H1 (cell line): ENCODE results near the gene OR10AD1. TPM values are rescaled to one million over a fixed set of nuclear protein-coding genes. Genes with fewer than 3 reads are reported as not detected.

Experiments
- CTCF ChIA-PET: fragments of 300-600 bp; sonication (Branson Sonifier 250); formaldehyde crosslinking; loops from one replicate; lab custom pipeline; 2021; ENCODE audit not compliant: partially characterized antibody; lab: Charles Lee
- POLR2A ChIA-PET: fragments of 300-600 bp; sonication (Branson Sonifier 250); formaldehyde crosslinking; loops from one replicate; lab custom pipeline; 2021; ENCODE audit warnings: inconsistent platforms; ENCODE audit not compliant: partially characterized antibody; lab: Charles Lee
- DNase-seq, 2 experiments: peaks; one replicate each; pipeline versions ENCODE4 v3.0.0 to v3.0.0-alpha.2; 2010 to 2022; ENCODE audit warnings: low spot score in 2 of 2, low read depth in 1 of 2, mixed read lengths in 1 of 2
- FAIRE-seq: peaks from 2 replicates; lab custom pipeline; 2011; peaks lifted over from hg19 to GRCh38; lab: Jason Lieb, UNC
- H2AFZ ChIP-seq: 2 replicates; pipeline ENCODE4 v1.8.1; 2012; ENCODE audit warnings: low read length, inconsistent platforms
- H2AK5ac ChIP-seq: 2 replicates; pipeline ENCODE4 v1.6.1; 2013; ENCODE audit warnings: low read depth, low read length
- H2BK120ac ChIP-seq: replicated peaks from 2 replicates; pipeline ENCODE3; 2013; ENCODE audit warnings: low read depth, low read length, inconsistent platforms
- H2BK12ac ChIP-seq: 2 replicates; pipeline ENCODE4 v1.6.1; 2013; ENCODE audit warnings: low read depth, low read length
- H2BK15ac ChIP-seq: 2 replicates; pipeline ENCODE4 v1.6.1; 2013; ENCODE audit warnings: low read length
- H2BK20ac ChIP-seq: 2 replicates; pipeline ENCODE4 v1.6.1; 2013; ENCODE audit warnings: low read length
- H2BK5ac ChIP-seq: 2 replicates; pipeline ENCODE4 v1.6.1; 2013; ENCODE audit warnings: low read depth, low read length
- H3K14ac ChIP-seq: 2 replicates; pipeline ENCODE4 v1.6.1; 2013; ENCODE audit warnings: inconsistent platforms; ENCODE audit not compliant: insufficient read length
- H3K18ac ChIP-seq: 2 replicates; pipeline ENCODE4 v1.6.1; 2013; ENCODE audit warnings: low read length; ENCODE audit errors: extremely low read depth
- H3K23ac ChIP-seq: 2 replicates; pipeline ENCODE4 v1.6.1; 2013; ENCODE audit warnings: inconsistent platforms; ENCODE audit not compliant: insufficient read length
- H3K23me2 ChIP-seq: 2 replicates; pipeline ENCODE4 v1.6.1; 2013; ENCODE audit warnings: low read depth, low read length
- H3K27ac ChIP-seq: 2 replicates; pipeline ENCODE4 v1.6.1; 2011; ENCODE audit warnings: low read depth, low read length, inconsistent platforms
- H3K27me3 ChIP-seq, 4 experiments: replicated peaks in 1 of 4; 1 replicate in 1 of 4; 2 replicates in 3 of 4; pipeline versions ENCODE4 v1.6.1 to v1.8.1; 2011 to 2013; ENCODE audit warnings: low read length in 3 of 4, mild to moderate bottlenecking in 3 of 4, inconsistent platforms in 2 of 4, mixed read lengths in 2 of 4, moderate library complexity in 1 of 4; ENCODE audit not compliant: control insufficient read depth in 3 of 4, insufficient read depth in 3 of 4; ENCODE audit errors: extremely low read depth in 1 of 4
- H3K36me3 ChIP-seq, 4 experiments: 2 replicates each; pipeline versions ENCODE4 v1.6.1 to v1.8.1; 2011 to 2013; ENCODE audit warnings: mild to moderate bottlenecking in 4 of 4, low read length in 3 of 4, moderate library complexity in 2 of 4, control low read depth in 1 of 4, inconsistent platforms in 1 of 4; ENCODE audit not compliant: insufficient read depth in 4 of 4, control insufficient read depth in 2 of 4
- H3K4ac ChIP-seq: replicated peaks from 2 replicates; pipeline ENCODE3; 2013; ENCODE audit warnings: low read length, low read depth, mixed read lengths, inconsistent platforms; ENCODE audit not compliant: insufficient read length
- H3K4me1 ChIP-seq, 4 experiments: replicated peaks in 1 of 4; 1 replicate in 1 of 4; 2 replicates in 3 of 4; pipeline versions ENCODE4 v1.6.1 to v1.8.1; 2011 to 2013; ENCODE audit warnings: low read length in 3 of 4, inconsistent platforms in 2 of 4, mixed read lengths in 1 of 4; ENCODE audit not compliant: insufficient read depth in 4 of 4, control insufficient read depth in 3 of 4
- H3K4me2 ChIP-seq, 2 experiments: 2 replicates each; pipeline versions ENCODE4 v1.6.1 to v1.8.1; 2011 to 2013; ENCODE audit warnings: low read depth in 2 of 2, low read length in 2 of 2, control low read depth in 1 of 2, inconsistent platforms in 1 of 2, mild to moderate bottlenecking in 1 of 2; ENCODE audit not compliant: insufficient read depth in 1 of 2
- H3K4me3 ChIP-seq, 4 experiments: fragments of 200-600, 300-600 bp in 1 of 4; sonication (generic), shearing (Covaris generic), sonication (Bioruptor Twin) in 1 of 4; 2 replicates each; pipeline versions ENCODE4 v1.5.1 to v1.8.1; 2011 to 2016; ENCODE audit warnings: low read length in 4 of 4, low read depth in 3 of 4, control low read depth in 2 of 4, inconsistent platforms in 2 of 4, mild to moderate bottlenecking in 2 of 4, mixed read lengths in 1 of 4, moderate library complexity in 1 of 4; ENCODE audit not compliant: insufficient read depth in 2 of 4; ENCODE audit errors: extremely low read depth in 1 of 4
- H3K56ac ChIP-seq: replicated peaks from 2 replicates; pipeline ENCODE3; 2013; ENCODE audit warnings: low read depth, mild to moderate bottlenecking, mixed read lengths, low read length, inconsistent platforms; ENCODE audit not compliant: insufficient read length
- H3K79me1 ChIP-seq: 2 replicates; pipeline ENCODE4 v1.6.1; 2013; ENCODE audit warnings: low read depth, low read length, control low read depth
- H3K79me2 ChIP-seq, 2 experiments: 2 replicates each; pipeline versions ENCODE4 v1.6.1 to v1.8.1; 2012 to 2013; ENCODE audit warnings: low read length in 2 of 2, mild to moderate bottlenecking in 2 of 2, inconsistent platforms in 1 of 2; ENCODE audit not compliant: insufficient read depth in 2 of 2, control insufficient read depth in 1 of 2
- H3K9ac ChIP-seq, 4 experiments: replicated peaks in 1 of 4; 1 replicate in 1 of 4; 2 replicates in 3 of 4; pipeline versions ENCODE4 v1.6.1 to v1.8.1; 2011 to 2013; ENCODE audit warnings: low read depth in 3 of 4, low read length in 3 of 4, control low read depth in 2 of 4, mild to moderate bottlenecking in 2 of 4, moderate library complexity in 2 of 4, inconsistent platforms in 1 of 4; ENCODE audit errors: extremely low read depth in 1 of 4
- H3K9me3 ChIP-seq, 2 experiments: 2 replicates each; pipeline versions ENCODE4 v1.6.1 to v1.8.1; 2012 to 2013; ENCODE audit warnings: mild to moderate bottlenecking in 2 of 2, moderate library complexity in 2 of 2, control low read depth in 1 of 2, inconsistent platforms in 1 of 2, low read depth in 1 of 2, low read length in 1 of 2, mixed read lengths in 1 of 2; ENCODE audit not compliant: insufficient read depth in 2 of 2
- H4K20me1 ChIP-seq, 2 experiments: replicated peaks in 1 of 2; 2 replicates each; pipeline versions ENCODE3 to v1.8.1; 2011 to 2013; ENCODE audit warnings: inconsistent platforms in 2 of 2, low read length in 2 of 2, mild to moderate bottlenecking in 1 of 2; ENCODE audit not compliant: insufficient read depth in 2 of 2, control insufficient read depth in 1 of 2
- H4K5ac ChIP-seq: 2 replicates; pipeline ENCODE4 v1.6.1; 2013; ENCODE audit warnings: low read length, low read depth, mixed read lengths, inconsistent platforms; ENCODE audit not compliant: insufficient read length
- H4K8ac ChIP-seq: 2 replicates; pipeline ENCODE4 v1.8.0; 2013; ENCODE audit warnings: mild to moderate bottlenecking, moderate library complexity, low read length, inconsistent platforms; ENCODE audit not compliant: insufficient read depth; ENCODE audit errors: extremely low read depth
- H4K91ac ChIP-seq: replicated peaks from 2 replicates; pipeline ENCODE3; 2013; ENCODE audit warnings: low read length, mixed read lengths, inconsistent platforms; ENCODE audit not compliant: insufficient read length
- ASH2L ChIP-seq: fragments of 200-600, 300-600 bp; sonication (generic); IDR thresholded peaks from one replicate; pipeline ENCODE4 v1.7.1; 2017; ENCODE audit warnings: low read length
- CBX8 ChIP-seq: fragments of 300-800, 300-1000 bp; sonication (generic); IDR thresholded peaks from 2 replicates; pipeline ENCODE4 v1.7.1; 2016; ENCODE audit warnings: low read depth, low read length, borderline replicate concordance
- E2F6 ChIP-seq: IDR thresholded peaks from 2 replicates; pipeline ENCODE4 v1.6.1; 2012; ENCODE audit warnings: inconsistent platforms
- GABPA ChIP-seq: IDR thresholded peaks from 2 replicates; pipeline ENCODE4 v1.6.1; 2011; ENCODE audit warnings: mild to moderate bottlenecking, low read length, moderate library complexity, borderline replicate concordance; ENCODE audit not compliant: insufficient read depth
- KDM5A ChIP-seq: fragments of 200-600 bp; IDR thresholded peaks from 2 replicates; pipeline ENCODE4 v1.7.1; 2012; ENCODE audit warnings: mild to moderate bottlenecking, low read length, inconsistent platforms, mixed read lengths
- MAX ChIP-seq: IDR thresholded peaks from 2 replicates; pipeline ENCODE4 v1.6.1; 2012; ENCODE audit warnings: inconsistent platforms
- RAD21 ChIP-seq, 2 experiments: IDR thresholded peaks in 1 of 2; conservative IDR thresholded peaks in 1 of 2; 2 replicates each; pipeline ENCODE4 v1.6.1; 2011; ENCODE audit warnings: low read depth in 2 of 2, low read length in 2 of 2, improper control_type of control experiment in 1 of 2, inconsistent platforms in 1 of 2, mild to moderate bottlenecking in 1 of 2, moderate library complexity in 1 of 2
- RBBP5 ChIP-seq: IDR thresholded peaks from 2 replicates; pipeline ENCODE4 v1.7.1; 2012; ENCODE audit warnings: low read depth, mild to moderate bottlenecking, inconsistent platforms, low read length, moderate library complexity, borderline replicate concordance
- SAP30 ChIP-seq: fragments of 300-600 bp; sonication (generic); IDR thresholded peaks from 2 replicates; pipeline ENCODE4 v1.7.1; 2012; ENCODE audit warnings: low read length, moderate library complexity, mild to moderate bottlenecking, inconsistent platforms; ENCODE audit not compliant: insufficient read depth, insufficient replicate concordance
- ZNF274 ChIP-seq: IDR thresholded peaks from 2 replicates; pipeline ENCODE4 v1.7.0; 2012; ENCODE audit warnings: low read length, borderline replicate concordance; ENCODE audit errors: extremely low read depth
- WGBS, 2 experiments: shearing (Covaris generic) in 1 of 2; methylation state at CpG; one replicate each; pipeline versions ENCODE4 v1.1.6 to v1.1.7; 2013 to 2015; ENCODE audit warnings: low lambda C conversion rate in 2 of 2, mixed read lengths in 2 of 2, inconsistent platforms in 1 of 2, low coverage in 1 of 2, missing lambda C conversion rate in 1 of 2; ENCODE audit not compliant: insufficient replicate concordance in 2 of 2, insufficient coverage in 1 of 2, insufficient read length in 1 of 2; ENCODE audit errors: extremely low coverage in 1 of 2, missing lambda C conversion rate in 1 of 2; 5-methylcytosine and 5-hydroxymethylcytosine counted together
- polyA plus RNA-seq, 7 experiments: library from polyadenylated mRNA; depleted of rRNA in 3 of 7; stranded (reverse) in 5 of 7; unstranded in 2 of 7; fragments of >200 nt in 5 of 7; fragments of 200-250 nt in 2 of 7; gene quantifications; 1 replicate in 5 of 7; 2 replicates in 1 of 7; 4 replicates in 1 of 7; pipeline versions ENCODE4 v1.2.1 to v1.2.3, GENCODE V29; 2011 to 2013; ENCODE audit warnings: missing spikeins in 2 of 7, mixed read lengths in 2 of 7
- total RNA-seq: library from RNA; stranded (reverse); fragmentation: NEBNext Ultra II Directional; extraction: Animal tissue kit (Norgen Biotek cat#: 25700); gene quantifications from 2 replicates; pipeline ENCODE4 v1.2.1, GENCODE V29; 2021
- TF ChIP-seq, protein P1 (sequence below): IDR thresholded peaks from 2 replicates; pipeline ENCODE4 v1.6.1; 2011; ENCODE audit warnings: low read length, improper control_type of control experiment

Gene OR10AD1
- total and polyA plus RNA-seq, 2 of the 8 experiments (the other 6 are each of a cell fraction or from before 2014, with no cell fraction given), result not detected

DNA sequence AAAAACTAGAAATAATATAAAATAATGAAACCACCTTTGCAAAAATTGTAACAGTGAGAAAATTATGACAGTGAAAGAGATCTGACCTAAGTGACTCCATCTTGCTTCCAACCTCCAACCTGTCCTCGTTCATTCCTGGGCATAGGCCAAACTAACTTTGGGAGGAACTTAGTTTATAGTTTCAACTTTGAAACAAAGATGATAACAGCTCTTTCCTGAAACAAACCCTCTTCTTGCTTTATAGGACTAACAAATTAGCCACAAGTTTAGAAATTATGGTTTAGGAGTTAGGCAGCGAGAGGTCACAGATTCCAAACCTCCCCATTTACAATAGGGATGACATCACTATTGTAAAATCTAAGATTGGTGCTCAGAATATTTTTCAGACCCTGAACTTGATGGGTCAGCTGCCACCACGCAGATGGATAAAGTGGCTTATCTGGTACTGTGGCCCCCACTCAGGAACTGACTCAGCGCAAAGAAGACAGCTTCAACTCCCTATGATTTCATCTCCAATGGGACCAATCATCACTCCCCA, 32.8 kb upstream of the OR10AD1 start:
- Histone ChIP-seq H3K27me3 (no peaks in the 10 kb centered on the region), H4K91ac (no peak overlapping the region), H3K23me2 (no peaks in the 10 kb centered on the region), H3K9ac (no peak overlapping the region), H3K4me1 (no peaks in the 10 kb centered on the region), H4K8ac (no peak overlapping the region), H2BK5ac (no peak overlapping the region), H2BK15ac (no peak overlapping the region), H2AK5ac (no peak overlapping the region), H2AFZ (no peak overlapping the region), H3K79me1 (no peaks in the 10 kb centered on the region), H4K5ac (no peak overlapping the region), H3K23ac (no peak overlapping the region), H3K4me3 (no peak overlapping the region), H2BK12ac (no peak overlapping the region), H2BK20ac (no peak overlapping the region), H3K4me2 (no peak overlapping the region), H3K36me3 (no peaks in the 10 kb centered on the region), H4K20me1 (no peaks in the 10 kb centered on the region), H3K56ac (no peak overlapping the region), H3K9me3 (no peaks in the 10 kb centered on the region), H3K14ac (no peak overlapping the region), H3K79me2 (no peaks in the 10 kb centered on the region), H3K4ac (no peak overlapping the region), H3K27ac (no peak overlapping the region), H3K18ac (no peak overlapping the region), H2BK120ac (no peak overlapping the region)
- POLR2A ChIA-PET, result no interaction called here
- no peak for FAIRE-seq
- CTCF ChIA-PET, result no interaction called here
- 91% methylated on average over 4 of the region's 4 CpGs; no CpG with 5 or more reads in 1 of the 2 experiments for WGBS, 2 experiments
- no peak for DNase-seq
- no peak for TF ChIP-seq RAD21 (IDR thresholded peaks at IDR 0.05 in 1 of 2, conservative IDR thresholded peaks at IDR 0.05 in 1 of 2; ENCODE audit: low read depth in 2 of 2, low read length in 2 of 2)
- no peak for TF ChIP-seq RBBP5
- no peak for TF ChIP-seq ASH2L
- TF ChIP-seq GABPA, result no peak
- no peak for TF ChIP-seq SAP30
- TF ChIP-seq E2F6, result no peak
- no peak for TF ChIP-seq KDM5A
- no peak for TF ChIP-seq CBX8
- no peak for TF ChIP-seq MAX
- no peak for TF ChIP-seq ZNF274
- TF ChIP-seq, protein P1, sequence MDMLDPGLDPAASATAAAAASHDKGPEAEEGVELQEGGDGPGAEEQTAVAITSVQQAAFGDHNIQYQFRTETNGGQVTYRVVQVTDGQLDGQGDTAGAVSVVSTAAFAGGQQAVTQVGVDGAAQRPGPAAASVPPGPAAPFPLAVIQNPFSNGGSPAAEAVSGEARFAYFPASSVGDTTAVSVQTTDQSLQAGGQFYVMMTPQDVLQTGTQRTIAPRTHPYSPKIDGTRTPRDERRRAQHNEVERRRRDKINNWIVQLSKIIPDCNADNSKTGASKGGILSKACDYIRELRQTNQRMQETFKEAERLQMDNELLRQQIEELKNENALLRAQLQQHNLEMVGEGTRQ, result no peak
